DOHH2 (cell line): ENCODE measurements around the gene SP7.

Experiments
- CTCF ChIP-seq: fragments of 200-600 bp; sonication (generic); IDR thresholded peaks from one replicate; pipeline ENCODE4 v1.5.1; 2014; ENCODE audit warnings: antibody characterized with exemption, mild to moderate bottlenecking, low read depth, low read length; ENCODE audit not compliant: poor library complexity, severe bottlenecking
- EZH2phosphoT487 ChIP-seq: fragments of 200-600 bp; sonication (generic); IDR thresholded peaks from 2 replicates; pipeline ENCODE4 v1.6.1; 2017; ENCODE audit warnings: borderline replicate concordance, mild to moderate bottlenecking, antibody characterized with exemption, low read length, moderate library complexity, mixed read lengths

- no peak for TF ChIP-seq CTCF
- TF ChIP-seq EZH2phosphoT487: no peak
Observed at GRCh38 chr12:53300187-53300586, 36.0 kb downstream of the SP7 start.
